ENCODE data around the gene CACNA1A.

- TF ChIP-seq POLR2AphosphoS5 (IDR thresholded peaks at IDR 0.05; ENCODE audit: insufficient read depth in 1 of 2, low read depth in 1 of 2) (no peak), CTCF (IDR thresholded peaks at IDR 0.05) (no peak)
These were observed 35.3 kb upstream of the CACNA1A start for GRCh38 chr19:13541554-13541953.
